OCI-LY1 (cell line): Measurements from ENCODE around the gene DMD.

ENCODE experiments used
- H2AFZ ChIP-seq: fragments of 200-600 bp; sonication (generic), shearing (Covaris generic); 2 replicates; pipeline ENCODE4 v1.6.0; 2014; ENCODE audit warnings: antibody characterized with exemption, mild to moderate bottlenecking, low read length
- H3F3A ChIP-seq: fragments of 200-600 bp; sonication (generic), shearing (Covaris generic); 2 replicates; pipeline ENCODE4 v1.6.0; 2014; ENCODE audit warnings: mild to moderate bottlenecking, antibody characterized with exemption, low read length, moderate library complexity; ENCODE audit not compliant: insufficient read depth
- H3K27ac ChIP-seq: fragments of 200-600 bp; sonication (generic); 2 replicates; pipeline ENCODE4 v1.5.1; 2014; ENCODE audit warnings: low read length, mixed run types, mild to moderate bottlenecking, low read depth; ENCODE audit not compliant: poor library complexity, severe bottlenecking
- H3K27me3 ChIP-seq: fragments of 200-600 bp; sonication (generic); 2 replicates; pipeline ENCODE4 v1.6.0; 2014; ENCODE audit warnings: antibody characterized with exemption, mild to moderate bottlenecking, low read length, moderate library complexity; ENCODE audit not compliant: insufficient read depth
- H3K36me3 ChIP-seq: fragments of 200-600 bp; sonication (generic); 2 replicates; pipeline ENCODE4 v1.6.1; 2014; ENCODE audit warnings: mild to moderate bottlenecking, antibody characterized with exemption, low read length, moderate library complexity, mixed read lengths; ENCODE audit not compliant: insufficient read depth
- H3K4me1 ChIP-seq: fragments of 200-600 bp; sonication (generic); 2 replicates; pipeline ENCODE4 v1.5.1; 2014; ENCODE audit warnings: mild to moderate bottlenecking, low read length, moderate library complexity; ENCODE audit not compliant: insufficient read depth, severe bottlenecking
- H3K4me2 ChIP-seq: fragments of 200-600 bp; sonication (generic), shearing (Covaris generic); 2 replicates; pipeline ENCODE4 v1.6.1; 2014; ENCODE audit warnings: low read length
- H3K4me3 ChIP-seq: fragments of 200-600 bp; sonication (generic); 2 replicates; pipeline ENCODE4 v1.5.1; 2014; ENCODE audit warnings: low read length, low read depth, mild to moderate bottlenecking, mixed read lengths; ENCODE audit not compliant: poor library complexity, severe bottlenecking
- H3K79me2 ChIP-seq: fragments of 200-600 bp; shearing (Covaris generic); 2 replicates; pipeline ENCODE4 v1.6.1; 2016; ENCODE audit warnings: mixed run types, low read length, mixed read lengths; ENCODE audit not compliant: insufficient read depth
- H3K9ac ChIP-seq: fragments of 200-600 bp; sonication (generic), shearing (Covaris generic); 2 replicates; pipeline ENCODE4 v1.6.1; 2014; ENCODE audit warnings: mild to moderate bottlenecking, low read length, mixed read lengths
- H3K9me2 ChIP-seq: fragments of 200-600 bp; sonication (generic), shearing (Covaris generic); 2 replicates; pipeline ENCODE4 v1.6.1; 2014; ENCODE audit warnings: low read depth, mild to moderate bottlenecking, low read length, mixed read lengths
- H3K9me3 ChIP-seq: fragments of 200-600 bp; shearing (Covaris generic); 2 replicates; pipeline ENCODE4 v1.6.1; 2014; ENCODE audit warnings: low read length, mixed read lengths
- H4K20me1 ChIP-seq: fragments of 200-600 bp; sonication (generic), shearing (Covaris generic); 2 replicates; pipeline ENCODE4 v1.6.0; 2016; ENCODE audit warnings: mild to moderate bottlenecking, low read length; ENCODE audit not compliant: insufficient read depth
- EZH2 ChIP-seq: fragments of 200-600 bp; sonication (generic), shearing (Covaris generic); IDR thresholded peaks from 2 replicates; pipeline ENCODE4 v1.8.0; 2017; ENCODE audit warnings: borderline replicate concordance, mixed run types, mild to moderate bottlenecking, antibody characterized with exemption, low read length, moderate library complexity, mixed read lengths
- TF ChIP-seq, protein P1 (sequence below): fragments of 200-600 bp; sonication (generic), shearing (Covaris generic); IDR thresholded peaks from 2 replicates; pipeline ENCODE4 v1.5.1; 2017; ENCODE audit warnings: mild to moderate bottlenecking, antibody characterized with exemption, low read length, moderate library complexity, mixed read lengths

DMD gene

DNA sequence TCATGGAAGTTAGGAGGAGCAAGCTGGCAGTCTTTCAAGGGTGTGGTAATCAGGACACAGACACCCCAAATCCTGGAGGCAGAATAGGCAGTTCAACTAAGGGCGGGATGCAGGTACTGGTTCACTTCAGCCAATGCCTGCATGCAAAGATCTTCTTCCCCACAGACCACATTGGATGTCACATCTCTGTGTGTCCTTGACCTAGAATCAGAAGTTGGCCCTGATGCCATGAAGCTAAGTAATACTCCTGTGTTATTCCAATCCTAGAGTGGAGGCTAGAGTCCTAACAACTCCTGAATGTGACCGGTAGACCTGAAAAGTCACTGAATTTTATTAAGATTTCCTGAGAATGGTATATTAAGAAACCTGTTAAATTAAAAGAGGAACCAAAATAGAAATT, 165.5 kb downstream of the DMD start:
- H3K4me3 ChIP-seq = no peak overlapping the region
- no peaks in the 10 kb centered on the region for H3K27me3 ChIP-seq
- no peak overlapping the region for H3K9ac ChIP-seq
- H3K27ac ChIP-seq = peak overlapping the region; percentile 28
- H3F3A ChIP-seq = no peaks in the 10 kb centered on the region
- no peak for TF ChIP-seq EZH2
- TF ChIP-seq, protein P1, sequence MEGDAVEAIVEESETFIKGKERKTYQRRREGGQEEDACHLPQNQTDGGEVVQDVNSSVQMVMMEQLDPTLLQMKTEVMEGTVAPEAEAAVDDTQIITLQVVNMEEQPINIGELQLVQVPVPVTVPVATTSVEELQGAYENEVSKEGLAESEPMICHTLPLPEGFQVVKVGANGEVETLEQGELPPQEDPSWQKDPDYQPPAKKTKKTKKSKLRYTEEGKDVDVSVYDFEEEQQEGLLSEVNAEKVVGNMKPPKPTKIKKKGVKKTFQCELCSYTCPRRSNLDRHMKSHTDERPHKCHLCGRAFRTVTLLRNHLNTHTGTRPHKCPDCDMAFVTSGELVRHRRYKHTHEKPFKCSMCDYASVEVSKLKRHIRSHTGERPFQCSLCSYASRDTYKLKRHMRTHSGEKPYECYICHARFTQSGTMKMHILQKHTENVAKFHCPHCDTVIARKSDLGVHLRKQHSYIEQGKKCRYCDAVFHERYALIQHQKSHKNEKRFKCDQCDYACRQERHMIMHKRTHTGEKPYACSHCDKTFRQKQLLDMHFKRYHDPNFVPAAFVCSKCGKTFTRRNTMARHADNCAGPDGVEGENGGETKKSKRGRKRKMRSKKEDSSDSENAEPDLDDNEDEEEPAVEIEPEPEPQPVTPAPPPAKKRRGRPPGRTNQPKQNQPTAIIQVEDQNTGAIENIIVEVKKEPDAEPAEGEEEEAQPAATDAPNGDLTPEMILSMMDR = no peak
- no peaks in the 10 kb centered on the region for H3K36me3 ChIP-seq
- H3K9me3 ChIP-seq = no peaks in the 10 kb centered on the region
- H3K9me2 ChIP-seq = no peaks in the 10 kb centered on the region
- H3K4me2 ChIP-seq = no peak overlapping the region
- no peaks in the 10 kb centered on the region for H3K79me2 ChIP-seq
- H2AFZ ChIP-seq = no peak overlapping the region
- no peaks in the 10 kb centered on the region for H4K20me1 ChIP-seq
- H3K4me1 ChIP-seq = peaks cover 26% of the 10 kb centered on the region

DNA sequence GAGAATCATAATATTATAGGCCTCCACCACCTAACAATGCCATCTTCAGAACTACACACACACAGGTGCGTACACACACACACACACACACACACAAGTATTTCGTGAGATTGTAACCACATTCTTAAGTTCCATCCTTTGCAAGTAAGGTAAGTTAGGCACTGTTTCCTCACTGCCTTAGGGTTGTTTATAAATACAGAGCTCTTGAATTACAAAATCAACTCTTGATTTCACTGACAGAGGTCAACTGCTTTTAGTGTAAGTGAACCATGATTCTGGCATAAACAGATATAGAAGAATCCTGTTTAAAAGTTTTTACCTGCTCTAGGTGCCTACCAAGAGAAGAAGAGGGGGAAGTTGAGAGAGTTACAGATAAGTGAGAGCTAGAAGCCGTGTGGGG, 166.1 kb downstream of the DMD start:
- Histone ChIP-seq H2AFZ (no peak overlapping the region), H3K27ac (peak overlapping the region; percentile 28), H3K36me3 (no peaks in the 10 kb centered on the region), H3K79me2 (no peaks in the 10 kb centered on the region), H3F3A (no peaks in the 10 kb centered on the region), H3K4me3 (no peak overlapping the region), H3K9me2 (no peaks in the 10 kb centered on the region), H3K27me3 (no peaks in the 10 kb centered on the region), H3K9ac (no peak overlapping the region), H3K4me2 (no peak overlapping the region), H3K9me3 (no peaks in the 10 kb centered on the region), H4K20me1 (no peaks in the 10 kb centered on the region), H3K4me1 (peaks cover 26% of the 10 kb centered on the region)
- no peak for TF ChIP-seq EZH2
- TF ChIP-seq, protein P1 = no peak

DNA sequence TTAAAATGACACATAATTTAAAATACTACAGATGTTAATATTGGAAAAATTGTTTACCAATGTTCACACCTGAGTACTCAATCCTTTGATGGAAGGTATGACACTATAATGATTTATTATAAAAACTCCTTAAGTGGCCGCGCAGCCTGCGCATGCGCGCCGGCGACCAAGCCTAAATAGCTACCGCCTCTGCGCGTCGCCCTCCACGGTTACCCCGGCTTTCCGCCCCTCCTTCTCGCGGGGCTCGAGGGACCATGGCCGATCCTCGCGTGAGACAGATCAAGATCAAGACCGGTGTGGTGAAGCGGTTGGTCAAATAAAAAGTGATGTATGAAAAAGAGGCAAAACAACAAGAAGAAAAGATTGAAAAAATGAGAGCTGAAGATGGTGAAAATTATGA, 170.2 kb downstream of the DMD start:
- Histone ChIP-seq H3K9me3 (no peaks in the 10 kb centered on the region), H3K36me3 (no peaks in the 10 kb centered on the region), H3K27me3 (no peaks in the 10 kb centered on the region), H3K4me2 (no peak overlapping the region), H3F3A (no peaks in the 10 kb centered on the region), H3K27ac (no peak overlapping the region), H3K9ac (no peak overlapping the region), H3K4me1 (peaks cover 10% of the 10 kb centered on the region), H2AFZ (no peak overlapping the region), H3K79me2 (no peaks in the 10 kb centered on the region), H3K4me3 (no peak overlapping the region), H3K9me2 (no peaks in the 10 kb centered on the region), H4K20me1 (no peaks in the 10 kb centered on the region)
- no peak for TF ChIP-seq EZH2
- TF ChIP-seq, protein P1 = no peak
